Central memory CD4-positive, alpha-beta T cell (primary cell): ENCODE results near the gene IL17C.

Experiments
- DNase-seq: peaks from one replicate; pipeline ENCODE4 v3.0.0; 2022

The IL17C gene

DNA sequence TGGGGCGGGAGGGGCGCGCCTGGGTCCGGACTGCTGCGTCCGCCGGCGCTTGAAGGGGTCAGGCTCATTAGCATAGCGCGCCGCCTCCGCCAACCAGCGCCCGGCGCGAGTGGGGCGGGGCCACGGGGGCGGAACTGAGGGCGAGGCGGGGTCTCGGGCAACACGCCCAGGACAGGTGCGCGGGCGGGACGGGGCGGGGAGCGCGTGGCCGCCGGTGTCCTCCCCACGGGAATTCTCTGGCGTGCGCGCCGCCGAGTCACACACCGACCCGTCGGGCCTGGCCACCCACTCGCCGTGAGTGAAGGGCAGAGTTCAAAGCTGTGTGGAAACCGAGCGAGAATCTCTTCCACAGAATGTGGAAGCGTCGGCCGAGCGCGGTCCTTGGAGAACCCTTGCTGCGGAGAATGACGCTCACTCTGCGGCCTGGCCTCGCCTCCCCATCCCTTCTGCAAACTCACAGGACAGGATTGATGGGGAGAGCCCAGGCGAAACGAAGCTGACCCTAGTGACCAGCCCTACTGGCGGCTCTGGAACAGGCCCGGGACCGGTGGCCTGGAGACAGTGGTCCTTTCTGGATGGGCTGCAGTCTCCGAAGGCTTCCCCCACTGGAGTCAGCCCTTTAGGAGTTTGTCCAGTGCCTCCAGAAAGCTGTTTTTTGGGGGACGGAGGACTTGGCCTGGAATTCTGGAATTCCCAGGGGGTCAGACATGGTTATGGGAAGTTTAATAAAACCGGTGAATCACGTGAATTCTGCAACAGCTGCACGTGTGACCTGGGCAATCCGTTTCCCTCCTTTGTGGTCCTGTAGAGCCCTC lies 48.3 kb downstream of the IL17C start, which contains the start of gene SNAI3:
Gene SNAI3, minus strand, starts transcription at position 69 of the 815 bp plus-strand sequence. CDS start 101 bp downstream, outside the sequence.
- DNase-seq: peak; percentile 78

DNA sequence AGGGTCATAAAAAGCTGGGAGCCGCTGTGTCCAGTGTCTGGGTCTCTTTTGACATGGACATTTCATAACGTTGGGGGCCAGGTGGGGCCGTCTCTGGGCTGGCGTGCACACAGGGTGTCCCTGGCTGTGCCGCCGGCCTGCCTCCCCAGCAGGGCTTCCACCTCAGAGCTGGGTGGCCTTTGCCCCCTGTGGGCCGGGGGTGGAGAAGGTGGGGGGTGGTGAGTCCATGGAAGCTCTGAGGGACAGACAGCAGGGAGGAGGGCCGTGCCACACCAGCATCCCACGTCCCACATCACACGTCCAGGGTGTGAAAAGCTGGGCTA lies 48.8 kb downstream of the IL17C start:
- DNase-seq: no peak

DNA sequence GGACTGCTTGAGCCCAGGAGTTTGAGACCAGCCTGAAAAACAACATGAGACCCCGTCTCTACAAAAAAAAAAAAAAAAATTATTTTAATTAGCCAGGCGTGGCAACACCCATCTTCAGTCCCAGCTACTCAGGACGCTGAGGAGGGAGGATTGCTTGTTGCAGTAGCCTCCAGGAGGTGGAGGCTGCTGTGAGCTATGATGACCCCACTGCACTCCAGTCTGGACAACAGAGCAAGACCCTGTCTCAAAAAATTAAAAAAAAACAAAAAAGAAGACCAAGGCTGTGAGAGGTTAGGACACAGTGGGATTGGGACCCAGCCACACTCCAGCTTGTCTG lies 49.3 kb downstream of the IL17C start:
- no peak for DNase-seq

DNA sequence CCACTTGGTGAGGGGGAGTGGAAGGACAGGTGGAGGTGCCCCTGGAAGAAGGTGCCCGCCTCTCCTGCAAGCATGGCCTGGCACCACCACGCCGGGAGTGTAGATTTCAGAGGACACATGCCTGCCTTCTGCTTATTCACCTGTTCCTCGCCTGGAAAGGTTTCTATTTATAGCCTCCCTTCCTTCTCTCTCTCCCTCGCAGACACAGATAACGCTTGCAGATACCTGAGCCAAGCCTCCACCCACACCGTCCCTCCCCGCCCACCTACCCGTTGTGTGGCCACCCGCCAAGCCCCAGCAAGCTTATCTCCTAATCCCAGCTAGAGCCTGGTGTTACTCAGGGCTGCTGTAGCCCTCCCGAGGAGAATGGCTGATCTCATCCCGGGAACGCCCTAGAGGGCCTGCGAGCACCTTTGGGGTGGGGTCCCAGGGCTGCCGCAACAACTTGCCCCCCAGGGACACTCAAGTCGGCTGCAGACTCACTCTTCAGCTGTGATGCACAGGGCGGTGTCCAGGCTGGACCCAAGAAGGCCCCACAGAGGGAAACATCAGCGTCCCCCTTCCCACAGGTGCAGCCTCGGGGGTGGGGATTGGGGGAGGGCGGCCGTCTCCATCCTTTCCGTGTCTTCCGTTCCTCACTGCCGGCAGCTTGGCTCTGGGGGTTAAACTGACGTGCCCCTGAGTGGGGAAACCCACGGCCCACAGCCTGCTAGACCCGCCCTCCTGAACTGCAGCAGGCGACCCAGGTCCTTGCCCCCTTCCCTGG lies 49.8 kb downstream of the IL17C start:
- DNase-seq: no peak
